ENCODE data around the gene ZNF428.

The ZNF428 gene

DNA sequence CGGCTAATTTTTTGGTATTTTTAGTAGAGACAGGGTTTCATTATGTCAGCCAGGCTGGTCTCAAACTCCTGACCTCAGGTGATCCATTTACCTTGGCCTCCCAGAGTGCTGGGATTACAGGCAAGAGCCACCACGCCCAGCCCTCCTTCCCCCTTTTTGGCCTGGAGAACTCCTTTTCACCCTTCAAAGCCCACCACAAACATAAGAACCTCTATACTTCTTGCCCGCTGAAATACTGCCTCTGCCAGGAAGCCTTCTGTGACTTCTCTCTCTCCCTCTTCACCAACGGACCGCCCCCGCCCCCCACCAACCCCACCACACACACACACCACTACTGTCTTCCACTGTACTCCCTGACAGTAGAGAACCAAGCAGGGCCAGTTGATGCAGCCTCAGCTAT lies 2.5 kb downstream of the ZNF428 start:
- no peak for DNase-seq (ENCODE audit: low spot score)

- no peak for DNase-seq (ENCODE audit: low spot score)
Observed at GRCh38 chr19:43616306-43616705, 3.1 kb downstream of the ZNF428 start.

DNA sequence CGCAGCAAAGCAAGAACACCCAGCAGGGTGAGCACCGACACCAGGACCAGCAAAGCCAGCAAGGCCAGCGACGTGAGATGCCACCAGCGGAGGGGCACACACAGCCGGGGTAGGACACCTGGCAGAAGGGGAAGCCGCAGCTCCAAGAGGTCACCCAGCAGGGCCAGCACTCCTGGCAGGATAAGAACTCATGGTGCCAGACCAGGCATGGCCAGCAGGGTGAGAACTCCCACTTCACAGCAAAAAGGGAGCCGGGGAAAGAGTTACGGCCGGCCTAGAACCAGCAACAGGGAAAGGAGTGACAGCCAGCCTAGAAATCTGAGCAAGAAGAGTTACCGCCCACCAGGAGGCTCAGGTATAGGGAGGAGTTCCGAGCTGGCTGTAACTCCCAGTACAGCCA lies 7.1 kb downstream of the ZNF428 start:
- no peak for DNase-seq (ENCODE audit: low spot score)

DNA sequence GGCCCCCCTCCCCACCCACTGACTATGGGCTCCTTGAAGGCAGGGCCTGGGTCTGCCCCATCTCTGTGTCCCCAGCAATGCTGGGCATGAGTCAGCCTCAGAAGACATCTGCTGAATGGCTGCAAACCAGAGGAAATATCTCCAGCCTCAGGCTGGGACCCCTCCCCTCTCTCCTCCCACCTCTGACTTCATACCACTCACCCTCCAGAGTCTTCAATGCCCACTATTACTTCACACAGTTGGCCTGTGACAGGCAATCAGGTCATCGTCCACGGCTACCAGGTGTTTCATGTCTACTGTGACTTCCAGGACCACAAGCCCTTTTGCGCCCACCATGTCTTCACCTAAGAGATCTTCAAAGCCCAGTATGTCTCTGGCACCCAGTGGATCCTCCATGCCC lies 7.6 kb downstream of the ZNF428 start, which contains the start of gene SRRM5:
SRRM5 (plus strand) TSS at position 301 of the 400 bp plus-strand sequence; CDS start at position 335, 34 bp downstream.
- DNase-seq (ENCODE audit: low spot score) = no peak

GRCh38 chr19:43610493-43610892 lies 8.9 kb downstream of the ZNF428 start:
- no peak for DNase-seq (ENCODE audit: low spot score)

DNA sequence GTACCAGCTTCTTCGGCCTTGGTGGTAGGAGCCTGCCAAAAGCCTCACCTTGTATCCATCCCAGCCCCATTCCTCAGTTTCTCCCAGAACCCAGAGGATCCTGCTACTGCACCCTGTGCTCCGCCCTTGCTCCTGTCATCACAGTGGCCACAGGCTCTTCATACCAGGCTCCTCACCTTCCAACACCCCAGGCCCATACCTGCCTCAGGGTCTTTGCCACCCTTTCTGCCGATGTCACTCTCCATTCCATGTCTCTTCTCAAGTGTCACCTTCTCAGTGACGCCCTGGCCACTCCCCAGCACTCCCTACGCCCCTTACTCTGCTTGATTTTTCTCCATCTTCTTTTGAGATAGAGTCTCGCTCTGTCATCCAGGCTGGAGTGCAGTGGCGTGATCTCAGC lies 9.6 kb downstream of the ZNF428 start:
- DNase-seq (ENCODE audit: low spot score) = no peak

- DNase-seq (ENCODE audit: low spot score) = no peak
Observed at GRCh38 chr19:43607238-43608205, 11.9 kb downstream of the ZNF428 start.

DNA sequence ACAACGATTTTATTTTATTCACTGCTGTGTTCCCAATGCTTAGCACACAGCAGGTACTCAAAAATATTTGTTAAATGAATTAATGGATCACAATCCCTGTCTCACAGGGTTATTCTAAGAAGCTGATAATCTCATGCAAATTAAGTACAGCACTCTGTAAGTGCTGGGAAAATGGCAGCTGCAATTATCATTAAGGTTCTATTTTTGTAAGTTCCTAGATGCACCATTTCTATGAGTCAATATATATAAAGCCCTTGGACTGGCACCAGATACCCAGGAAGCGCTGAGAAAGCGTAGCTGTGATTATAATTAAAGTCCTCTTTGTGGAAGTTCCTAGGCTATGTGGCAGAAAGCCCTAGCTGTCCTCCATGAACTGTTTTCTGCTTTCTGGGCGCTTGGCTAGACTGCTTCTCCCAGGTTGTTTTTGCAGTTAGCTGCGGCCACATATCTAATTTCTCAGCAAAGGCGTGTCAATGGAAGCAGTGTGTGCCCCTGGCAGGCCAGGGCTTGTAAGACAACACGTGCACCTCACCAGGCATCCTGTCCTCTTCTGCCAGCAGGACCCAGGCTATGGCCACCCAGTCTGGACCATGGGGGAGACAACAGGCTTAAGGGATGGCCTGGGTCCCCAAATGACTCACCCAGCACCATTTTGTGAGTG lies 12.7 kb downstream of the ZNF428 start:
- no peak for DNase-seq (ENCODE audit: low spot score)

GRCh38 chr19:43605875-43606568 lies 13.4 kb downstream of the ZNF428 start:
- DNase-seq (ENCODE audit: low spot score) = no peak

DNA sequence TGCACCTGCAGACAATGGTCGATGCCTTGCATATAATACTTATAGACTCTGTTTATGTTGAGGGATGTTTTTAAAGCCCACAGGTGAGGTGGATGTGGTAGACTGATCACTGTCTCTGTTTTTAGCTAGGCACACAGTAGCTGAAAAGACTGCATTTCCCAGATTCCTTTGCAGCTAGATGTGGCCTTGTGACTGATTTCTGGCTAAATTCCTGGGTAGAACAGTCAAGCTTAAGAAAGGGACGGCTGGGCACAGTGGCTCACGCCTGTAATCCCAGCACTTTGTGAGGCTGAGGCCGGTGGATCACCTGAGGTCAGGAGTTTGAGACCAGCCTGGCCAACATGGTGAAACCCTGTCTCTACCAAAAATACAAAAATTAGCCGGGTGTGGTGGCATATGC lies 19.1 kb downstream of the ZNF428 start:
- DNase-seq (ENCODE audit: low spot score) = peak; percentile 46

GRCh38 chr19:43599635-43600295 lies 19.7 kb downstream of the ZNF428 start:
- no peak for DNase-seq (ENCODE audit: low spot score)

- no peak for DNase-seq (ENCODE audit: low spot score)
Observed at GRCh38 chr19:43598445-43599240, 20.8 kb downstream of the ZNF428 start.

DNA sequence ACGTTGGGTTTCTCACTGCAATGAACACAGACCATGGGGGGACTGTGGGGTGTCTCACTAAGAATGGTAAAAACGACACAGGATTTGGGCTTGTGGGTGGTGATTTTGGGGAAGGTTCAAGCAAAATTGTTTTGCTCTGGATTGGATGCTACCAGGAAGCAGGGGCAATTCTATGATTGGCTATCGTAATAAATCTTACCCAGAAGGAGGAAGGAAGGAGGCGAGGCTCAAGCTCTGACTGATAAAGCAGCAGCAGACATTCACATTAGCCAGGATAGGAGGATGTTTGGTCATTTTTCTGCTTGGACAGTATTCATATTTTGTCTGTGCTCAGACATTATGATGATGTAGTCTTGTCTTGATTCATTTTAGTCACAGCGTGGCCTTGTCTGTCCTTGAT lies 21.6 kb downstream of the ZNF428 start:
- no peak for DNase-seq (ENCODE audit: low spot score)

- DNase-seq (ENCODE audit: low spot score) = no peak
Observed at GRCh38 chr19:43596842-43597461, 22.5 kb downstream of the ZNF428 start.

DNA sequence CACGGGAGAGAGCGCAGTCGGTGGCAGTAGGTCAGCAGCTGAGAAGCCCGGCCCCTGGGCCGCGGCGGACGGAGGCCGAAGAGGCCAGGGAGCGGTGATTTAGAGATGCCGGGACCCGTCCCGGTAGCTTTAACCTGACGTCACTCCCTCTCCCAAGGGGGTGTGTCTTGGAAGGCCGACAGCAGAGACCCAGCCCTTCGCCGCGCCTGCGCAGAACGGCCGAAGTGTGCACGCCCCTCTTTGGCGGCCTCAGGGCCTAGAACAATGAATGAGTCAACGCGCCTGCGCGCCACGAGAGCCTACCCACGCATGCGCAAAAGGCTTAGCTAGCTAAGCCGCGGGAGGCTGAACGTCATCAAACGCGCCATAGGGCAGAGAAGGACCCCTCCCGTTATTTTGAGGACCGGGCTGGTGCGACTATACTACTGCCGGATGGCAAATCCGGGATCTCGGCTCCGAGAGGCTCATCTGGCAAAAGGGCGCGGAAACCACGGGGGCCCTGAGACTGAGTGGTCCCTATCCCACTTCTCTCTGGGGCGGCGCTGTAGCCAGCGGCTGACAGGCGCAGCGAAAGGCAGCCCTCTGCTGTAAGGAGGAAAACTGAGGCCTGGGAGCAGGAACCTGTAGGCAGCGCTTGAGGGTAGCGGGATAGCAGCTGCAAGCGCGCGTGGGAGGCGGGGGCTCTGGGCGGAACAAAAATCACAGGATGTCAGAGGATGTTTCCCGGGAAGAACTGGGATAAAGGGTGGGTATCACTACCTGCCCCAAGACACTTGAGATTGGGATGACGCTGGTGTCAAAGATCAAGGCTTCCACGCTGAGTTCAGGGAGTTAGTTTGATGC lies 23.2 kb downstream of the ZNF428 start, which contains the start of the genes IRGQ and ZNF576:
IRGQ (minus strand) TSS at position 136 of the 843 bp plus-strand sequence. CDS start 796 bp downstream, outside the sequence.
ZNF576 (plus strand) TSS at position 597 of the 843 bp plus-strand sequence. CDS start 514 bp downstream, outside the sequence.
- DNase-seq (ENCODE audit: low spot score) = peak; percentile 100

GRCh38 chr19:43595605-43595998 lies 23.8 kb downstream of the ZNF428 start:
- no peak for DNase-seq (ENCODE audit: low spot score)

DNA sequence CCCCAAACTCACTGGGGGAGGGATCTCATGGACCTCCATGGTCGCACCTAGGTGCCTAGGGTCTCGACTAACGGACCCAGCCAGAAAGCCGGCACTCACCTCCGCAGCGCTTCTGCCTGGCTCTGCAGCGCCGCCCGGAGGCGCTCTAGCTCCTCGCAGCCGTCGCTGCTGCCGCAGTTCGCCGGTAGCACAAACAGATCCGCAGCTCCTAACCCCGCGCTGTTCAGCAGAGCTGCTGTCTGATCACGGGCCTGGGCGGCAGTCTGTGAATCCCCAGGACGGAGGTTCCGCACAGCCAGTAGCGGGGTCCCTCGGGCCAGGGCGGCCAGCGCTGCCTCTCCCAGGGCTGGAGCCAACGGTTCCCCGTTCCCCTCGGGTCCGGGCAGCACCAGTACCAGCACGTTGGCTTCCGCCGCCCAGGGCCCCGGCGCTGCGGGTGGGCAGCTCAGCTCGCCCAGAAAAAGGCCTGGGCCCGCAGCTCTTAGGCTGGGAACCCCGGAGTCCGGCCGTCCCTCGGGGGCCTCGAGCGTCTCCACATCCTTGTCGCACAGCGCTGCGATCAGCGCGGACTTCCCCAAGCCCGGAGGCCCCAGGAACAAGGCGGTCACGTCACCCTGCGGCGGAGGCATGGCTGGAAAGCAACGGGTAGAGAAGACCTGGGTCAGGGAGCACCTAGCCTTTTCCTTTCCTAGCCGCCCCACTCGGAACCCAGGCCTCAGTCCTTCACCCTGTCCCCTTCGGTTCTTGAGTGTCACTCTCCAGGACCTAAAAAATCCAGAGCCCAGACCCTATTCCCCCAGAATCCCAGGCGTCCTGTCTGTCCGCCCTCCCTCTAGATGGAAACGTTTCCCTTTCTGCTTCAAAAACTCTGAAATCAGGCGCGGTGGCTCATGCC lies 24.5 kb downstream of the ZNF428 start:
- DNase-seq (ENCODE audit: low spot score) = no peak

DNA sequence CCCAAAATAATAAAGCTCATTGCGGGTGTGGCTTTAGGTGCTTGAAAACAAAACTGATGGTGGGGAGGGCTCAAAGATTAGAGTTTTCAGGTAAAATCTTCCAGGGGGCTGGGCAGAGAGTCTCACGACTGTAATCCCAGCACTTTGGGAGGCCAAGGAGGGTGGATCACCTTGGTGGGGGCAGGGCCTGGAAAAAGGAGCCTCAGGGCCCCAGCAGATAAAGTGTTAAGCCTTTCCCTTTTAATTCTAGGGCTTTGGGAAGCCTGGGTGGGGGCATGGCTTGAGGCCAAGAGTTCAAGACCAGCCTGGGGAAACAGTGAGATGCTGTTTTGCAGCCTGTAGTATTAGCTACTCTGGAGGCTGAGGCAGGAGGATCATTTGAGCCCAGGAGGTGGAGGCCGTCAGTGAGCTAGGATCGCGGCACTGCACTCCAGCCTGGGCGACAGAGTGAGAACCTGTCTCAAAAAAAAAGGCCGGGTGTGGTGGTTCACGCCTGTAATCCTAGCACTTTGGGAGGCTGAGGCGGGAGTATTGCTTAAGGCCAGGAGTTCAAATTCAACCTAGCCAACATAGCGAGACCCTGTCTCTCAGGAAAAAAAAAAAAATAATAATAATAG lies 25.2 kb downstream of the ZNF428 start:
- no peak for DNase-seq (ENCODE audit: low spot score)
